ENCODE results near the gene ADAMTS6.
"Not testable (repeated sequence)": the region's sequence is repeated elsewhere in the genome, so short reads cannot be mapped to it uniquely, and the experiment has no call there.

Gene ADAMTS6

DNA sequence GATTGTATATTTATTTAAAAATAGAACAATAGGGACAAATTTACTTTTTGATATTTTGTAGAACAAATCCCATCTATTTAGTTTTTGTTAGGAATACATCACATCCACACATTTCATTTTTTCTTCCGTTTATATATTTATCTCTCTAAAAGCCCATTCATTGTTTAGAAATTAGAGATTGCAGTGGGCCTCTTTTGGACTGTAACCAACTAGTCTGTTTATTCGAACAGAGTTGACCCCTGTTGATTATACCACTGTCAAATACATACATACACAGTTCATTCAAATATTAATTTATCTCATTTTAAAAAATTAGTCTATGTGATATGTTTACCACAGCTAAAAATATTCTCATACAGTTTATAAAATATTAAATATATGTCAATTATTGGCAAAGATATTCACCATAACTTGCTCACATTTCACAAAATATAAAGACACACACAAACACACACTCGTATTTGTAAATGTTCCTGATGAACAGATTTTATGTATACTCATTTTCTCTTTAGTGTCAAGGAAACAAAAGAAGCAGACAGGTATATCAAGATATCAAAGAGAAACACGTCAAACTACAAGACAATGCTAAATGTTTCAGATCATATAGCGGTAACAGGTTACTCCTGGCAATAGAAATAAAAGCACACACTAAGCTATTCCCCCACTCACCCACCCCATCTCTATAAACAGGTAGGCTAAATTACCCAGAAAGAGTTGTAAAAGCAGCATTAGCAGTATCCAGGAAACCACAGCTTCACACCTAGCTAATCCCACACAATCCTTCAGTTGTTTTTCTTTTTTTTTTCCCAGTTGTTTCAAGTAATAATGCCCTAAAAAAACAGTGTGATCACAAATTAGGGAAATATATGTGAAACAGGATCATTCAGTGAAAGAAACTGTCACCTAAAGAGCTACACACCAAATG, 283.9 kb downstream of the ADAMTS6 start:
- DNase-seq (ENCODE audit: low read depth), result no peak

DNA sequence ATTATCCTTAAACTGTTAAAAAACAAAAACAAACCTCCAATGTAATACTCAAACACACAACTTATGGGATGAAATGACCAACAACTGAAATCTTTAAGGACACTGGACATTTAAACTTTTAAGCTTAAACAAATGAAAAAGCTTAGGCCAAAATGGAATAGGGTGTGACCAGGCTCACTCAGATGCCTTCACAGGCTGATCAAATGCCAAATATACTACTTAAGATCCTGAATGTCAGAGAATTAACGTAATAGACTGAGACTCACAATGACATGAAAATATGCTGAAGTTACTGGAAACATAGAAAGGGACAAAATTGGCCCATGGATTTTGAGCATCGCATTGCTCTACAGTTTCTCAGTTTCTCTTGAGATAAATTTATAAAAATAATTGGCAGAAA, 286.8 kb downstream of the ADAMTS6 start:
- no peak for DNase-seq (ENCODE audit: low read depth)

DNA sequence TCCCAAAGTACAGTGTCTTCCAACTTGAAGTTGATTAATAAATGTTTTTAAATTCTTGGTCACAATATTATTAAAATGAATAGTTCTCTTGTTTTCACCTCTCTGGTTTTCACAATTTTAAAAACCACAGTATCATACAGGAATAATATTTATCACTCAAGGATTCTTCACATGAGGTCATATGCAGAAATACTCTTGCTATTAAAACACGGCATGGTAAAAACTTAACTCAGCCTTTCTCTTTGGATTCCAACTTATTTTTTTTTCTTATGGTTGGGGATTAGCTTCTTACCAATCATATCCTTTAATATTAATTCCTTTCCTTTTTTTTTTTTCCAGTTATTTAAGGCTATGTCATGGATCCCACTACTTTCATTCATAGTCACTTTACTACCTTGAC, 289.4 kb downstream of the ADAMTS6 start:
- DNase-seq (ENCODE audit: low read depth), result no peak

DNA sequence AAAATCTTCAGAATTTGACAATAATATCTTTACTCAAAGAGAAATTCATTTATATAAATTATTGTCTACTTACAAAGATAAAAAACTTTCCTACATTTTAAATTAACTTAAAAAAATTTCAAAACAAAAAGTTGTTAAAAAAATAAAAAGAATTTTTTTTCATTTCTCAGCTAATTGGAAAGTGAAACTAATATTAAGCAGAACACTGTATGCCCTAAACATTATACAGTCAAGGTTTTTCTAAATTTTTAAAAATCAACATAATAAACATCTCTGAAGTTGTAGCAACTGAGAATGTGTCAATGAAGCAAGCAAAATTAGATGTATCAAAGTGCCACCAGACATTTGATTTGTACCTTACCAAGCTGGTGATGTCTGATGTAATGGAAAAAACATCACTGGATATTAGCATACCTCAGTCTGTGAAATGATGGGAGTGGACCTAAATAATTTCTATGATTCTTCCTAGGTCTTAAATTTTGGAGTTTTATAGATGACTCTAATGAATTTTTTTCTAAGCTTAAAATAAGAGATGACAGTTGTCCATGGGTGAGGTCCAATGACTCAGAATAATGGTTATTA, 290.1 kb downstream of the ADAMTS6 start:
- no peak for DNase-seq (ENCODE audit: low read depth)

DNA sequence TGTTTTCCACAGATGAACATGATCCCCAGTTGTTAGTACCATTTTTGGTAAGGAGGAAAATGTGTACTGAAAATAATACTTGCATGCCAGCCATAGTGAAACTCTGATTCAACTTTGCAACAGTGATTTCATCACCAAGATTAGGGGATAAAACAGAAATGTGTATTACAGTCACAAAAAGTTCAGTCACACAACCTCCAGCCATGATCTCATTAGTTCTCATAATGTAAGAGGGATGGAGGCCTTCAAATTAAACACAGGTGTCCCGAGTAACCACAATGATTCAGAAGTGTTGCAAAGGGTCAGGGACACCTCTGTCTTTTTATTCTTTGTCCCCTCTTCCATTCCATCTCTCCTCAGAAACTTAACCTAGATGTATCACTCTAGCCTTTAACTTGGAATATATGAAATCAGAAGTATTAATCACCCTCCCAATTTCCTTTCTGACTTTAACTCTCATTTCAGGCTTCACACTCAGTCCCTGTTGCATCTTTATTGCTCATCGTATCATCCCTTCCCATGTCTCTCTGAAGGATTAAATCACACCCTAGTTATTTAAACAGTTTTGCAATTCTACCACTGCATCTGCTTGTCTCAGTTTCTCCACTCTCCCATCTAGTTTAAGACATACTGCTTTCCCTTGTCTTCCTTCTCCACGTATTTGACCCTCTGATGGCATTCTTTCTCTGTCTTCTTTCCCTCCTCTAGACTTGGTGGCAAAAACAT, 291.2 kb downstream of the ADAMTS6 start:
- DNase-seq (ENCODE audit: low read depth), result peak; percentile 12

DNA sequence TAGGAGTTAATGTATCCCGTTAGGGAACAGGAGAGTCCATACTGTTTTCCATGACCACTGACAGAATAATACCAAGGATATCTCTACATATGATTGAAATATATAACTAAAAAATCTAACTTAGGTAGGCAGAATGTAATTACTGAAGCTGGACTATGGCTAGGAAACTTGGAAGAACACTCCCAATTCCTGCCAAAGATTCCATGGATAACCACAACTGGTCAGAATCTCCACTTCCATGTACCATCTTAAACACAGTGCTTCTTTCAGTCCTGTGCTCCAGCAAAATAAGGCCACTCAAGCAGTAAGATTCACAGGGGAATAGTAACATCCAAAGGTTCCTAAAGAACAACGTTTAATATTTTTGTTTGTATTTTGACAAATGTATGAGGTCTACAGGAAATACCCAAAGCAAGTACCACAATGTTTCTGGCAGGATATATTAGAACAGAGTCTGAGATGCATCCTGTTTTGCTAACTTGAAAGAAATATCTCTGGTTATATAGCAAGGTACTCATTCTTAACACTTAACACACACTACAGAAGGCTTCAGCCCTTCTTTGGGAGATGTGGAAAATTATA, 295.0 kb downstream of the ADAMTS6 start:
- DNase-seq (ENCODE audit: low read depth), result no peak

DNA sequence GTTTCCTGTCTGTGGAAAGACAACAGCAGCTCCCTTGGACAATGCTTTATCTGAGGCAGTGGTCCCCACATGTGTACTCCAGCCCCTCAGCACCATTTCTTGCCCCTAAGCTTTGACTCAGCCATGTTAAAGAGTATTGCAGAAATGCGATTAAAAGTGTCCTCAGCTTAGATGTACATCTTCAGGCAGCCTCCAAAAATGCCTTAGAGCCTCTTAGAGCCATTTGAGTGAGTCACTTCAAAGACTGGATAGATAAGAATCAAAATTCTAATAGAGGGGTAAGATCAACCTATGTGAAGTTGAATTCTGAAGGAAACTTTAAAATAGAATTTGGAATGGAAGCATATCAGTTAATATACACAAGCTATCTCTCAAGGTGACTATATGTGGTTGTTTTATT, 296.3 kb downstream of the ADAMTS6 start:
- DNase-seq (ENCODE audit: low read depth), result no peak

DNA sequence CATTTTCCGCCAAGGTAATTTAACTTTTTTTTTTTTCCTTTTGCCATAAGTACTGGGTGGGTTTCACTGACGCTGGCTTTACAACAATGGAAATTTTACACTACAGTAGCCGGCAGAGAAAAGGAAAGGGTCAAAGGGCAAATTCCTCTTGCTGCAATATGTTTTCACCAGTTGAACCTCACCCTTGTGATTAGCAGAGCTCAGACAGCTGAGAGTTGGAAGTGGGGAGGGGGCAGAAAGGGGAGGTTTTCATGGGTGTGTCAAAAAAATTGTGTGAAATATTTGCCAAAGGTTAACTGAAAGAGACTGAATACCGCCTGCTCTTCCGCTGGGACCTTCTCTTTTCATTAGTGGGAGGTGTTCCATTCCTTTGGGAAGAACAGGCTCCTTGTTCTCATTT, 296.9 kb downstream of the ADAMTS6 start:
- no peak for DNase-seq (ENCODE audit: low read depth)

DNA sequence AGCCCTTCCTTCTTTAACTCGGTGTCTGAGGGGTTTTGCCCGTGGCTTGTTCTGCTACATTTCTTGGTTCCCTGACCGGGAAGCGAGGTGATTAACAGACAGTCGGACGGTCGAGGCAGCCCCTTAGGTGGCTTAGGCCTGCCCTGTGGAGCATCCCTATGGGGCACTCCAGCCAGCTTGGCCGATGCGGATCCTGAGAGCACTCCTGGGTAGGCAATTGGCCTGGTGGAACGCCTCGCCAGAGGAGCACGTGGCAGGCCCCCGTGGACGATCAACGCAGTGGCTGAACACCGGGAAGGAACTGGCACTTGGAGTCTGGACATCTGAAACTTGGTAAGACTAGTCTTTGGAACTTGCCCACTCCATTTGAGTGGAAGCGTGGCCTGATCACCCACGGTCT, 307.5 kb downstream of the ADAMTS6 start:
- DNase-seq (ENCODE audit: low read depth), result not testable (repeated sequence)

DNA sequence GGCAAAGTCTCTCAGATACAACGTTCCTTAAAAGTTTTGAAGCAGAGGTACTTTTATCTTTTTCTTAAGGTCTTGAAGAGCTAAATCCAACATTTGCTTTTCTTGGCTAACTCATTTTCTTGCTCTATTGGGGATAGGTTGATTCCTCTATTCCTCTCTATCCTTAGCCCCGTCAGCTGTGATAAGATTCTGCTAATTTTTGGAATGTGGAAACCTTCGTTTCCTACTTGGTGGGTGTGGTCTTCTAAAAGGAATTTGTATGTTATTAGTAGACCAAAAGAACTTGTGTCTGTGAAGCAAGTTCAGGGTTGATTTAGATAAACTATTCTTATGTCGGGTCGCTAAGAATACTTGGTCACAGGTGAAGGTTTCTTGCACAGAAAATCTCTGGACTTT, 308.6 kb downstream of the ADAMTS6 start:
- no peak for DNase-seq (ENCODE audit: low read depth)

DNA sequence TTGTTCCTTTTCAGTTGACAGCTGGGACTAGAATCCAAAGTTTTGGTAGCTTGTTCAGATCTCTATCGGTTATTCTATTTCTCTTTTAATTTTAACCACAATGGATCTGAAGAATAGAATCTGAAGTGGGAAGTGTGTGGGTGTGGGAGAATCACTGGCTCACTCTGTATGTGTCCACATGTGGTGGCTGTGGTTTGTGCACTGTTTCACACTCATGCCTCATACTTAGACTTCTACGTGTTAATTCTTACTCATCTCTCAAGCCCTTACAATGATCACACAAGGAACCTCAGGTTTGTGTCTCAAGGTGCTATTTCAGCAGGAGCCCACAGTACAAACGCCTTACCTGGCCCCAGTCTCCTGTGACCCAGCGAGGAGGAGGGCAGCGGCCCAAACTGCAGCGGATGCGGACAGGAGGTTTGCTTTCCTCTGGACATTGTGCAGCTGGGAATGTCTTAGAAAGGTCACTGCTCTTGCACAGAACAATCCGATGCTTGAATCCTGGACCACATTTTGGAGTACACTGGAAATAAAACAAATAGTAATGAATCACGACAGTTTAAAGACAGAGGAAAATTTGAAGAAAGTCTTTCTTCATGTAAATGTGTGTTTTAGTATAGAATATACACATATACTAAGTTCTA, 309.1 kb downstream of the ADAMTS6 start:
- peak; percentile 52 for DNase-seq (ENCODE audit: low read depth)

DNA sequence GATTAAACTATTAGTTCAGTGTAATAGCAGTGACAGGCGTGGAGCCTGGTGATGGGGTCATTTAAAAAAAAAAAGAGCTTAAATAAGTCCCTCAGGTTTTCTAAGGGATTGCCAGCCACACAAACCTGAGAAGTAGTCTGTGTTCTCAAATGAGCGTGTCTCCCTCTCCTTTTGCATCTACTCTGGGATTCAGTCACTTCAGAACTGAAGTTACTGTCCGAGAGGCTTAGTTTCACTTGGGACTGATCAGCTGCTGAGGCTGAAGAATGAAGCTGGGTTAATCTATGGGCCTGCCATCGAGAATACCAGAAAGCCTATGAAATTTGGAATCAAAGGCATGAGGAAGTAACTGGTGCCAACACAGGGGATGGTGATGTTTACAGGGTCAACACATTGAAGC, 310.1 kb downstream of the ADAMTS6 start:
- no peak for DNase-seq (ENCODE audit: low read depth)

DNA sequence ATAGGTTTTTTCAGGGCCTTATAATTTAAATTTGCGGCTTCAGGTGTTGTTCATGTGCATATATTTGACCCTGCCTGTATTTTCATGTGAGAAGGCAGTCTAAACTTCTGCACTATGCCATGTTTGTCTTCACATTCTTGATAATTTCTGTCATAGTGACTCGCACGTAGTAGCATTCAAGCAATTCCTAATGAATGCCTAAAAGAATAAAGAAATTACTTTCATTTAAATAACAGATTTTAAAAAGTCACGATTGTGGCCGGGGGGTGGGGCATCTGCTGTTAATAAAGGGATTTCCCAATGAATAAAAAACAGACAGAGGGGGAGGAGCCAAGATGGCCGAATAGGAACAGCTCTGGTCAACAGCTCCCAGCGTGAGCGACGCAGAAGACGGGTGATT, 318.0 kb downstream of the ADAMTS6 start:
- DNase-seq (ENCODE audit: low read depth), result no peak

DNA sequence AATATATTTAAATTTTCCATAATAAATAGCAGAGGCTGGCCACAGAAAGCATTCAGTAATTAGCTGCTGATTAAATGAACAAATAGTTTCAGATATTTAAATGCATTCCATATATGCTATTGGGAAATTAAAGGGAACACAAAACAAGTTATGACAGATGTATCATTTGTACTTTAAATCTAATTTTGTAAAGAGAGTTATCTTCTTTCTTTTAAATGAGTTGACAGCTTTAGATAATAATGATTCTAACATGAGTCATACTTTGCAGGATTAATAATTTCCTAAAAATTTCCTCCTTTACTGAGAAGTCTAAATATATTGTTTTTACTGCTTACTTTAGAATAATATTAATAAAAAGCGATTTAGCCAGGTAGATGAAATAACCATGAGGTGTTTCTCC, 320.1 kb downstream of the ADAMTS6 start:
- DNase-seq (ENCODE audit: low read depth), result no peak

DNA sequence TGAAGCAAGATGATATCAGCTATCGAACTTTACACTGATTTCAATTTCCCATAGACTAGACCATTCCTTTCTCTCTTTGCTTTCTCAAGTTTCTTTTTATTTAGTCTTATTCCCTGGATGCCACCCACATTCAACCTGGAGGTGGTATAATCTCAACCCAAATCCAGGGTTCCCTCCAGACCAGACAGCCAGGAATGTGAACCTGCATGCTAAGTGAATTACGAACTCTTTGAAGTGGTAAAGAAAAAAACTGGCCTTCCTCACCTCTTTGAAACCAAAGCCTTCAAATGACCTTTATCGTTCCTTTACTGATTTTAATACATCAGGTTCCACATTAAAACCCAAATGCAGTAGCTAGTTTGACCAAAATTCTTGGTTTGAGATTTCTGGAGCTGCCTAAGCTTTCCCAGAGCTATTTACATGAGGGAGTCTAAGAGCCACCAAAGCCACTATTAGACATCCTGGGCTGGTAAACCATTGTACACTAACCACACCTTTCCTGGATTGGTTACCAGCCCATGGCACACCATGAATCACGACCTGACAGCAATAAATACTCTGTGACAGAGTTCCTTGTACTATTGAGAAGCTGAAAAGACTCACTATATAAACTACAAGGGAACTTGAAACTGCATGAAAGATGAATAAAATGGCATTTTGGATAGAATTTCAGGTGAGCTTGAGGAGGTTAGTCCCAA, 323.7 kb downstream of the ADAMTS6 start:
- no peak for DNase-seq (ENCODE audit: low read depth)

DNA sequence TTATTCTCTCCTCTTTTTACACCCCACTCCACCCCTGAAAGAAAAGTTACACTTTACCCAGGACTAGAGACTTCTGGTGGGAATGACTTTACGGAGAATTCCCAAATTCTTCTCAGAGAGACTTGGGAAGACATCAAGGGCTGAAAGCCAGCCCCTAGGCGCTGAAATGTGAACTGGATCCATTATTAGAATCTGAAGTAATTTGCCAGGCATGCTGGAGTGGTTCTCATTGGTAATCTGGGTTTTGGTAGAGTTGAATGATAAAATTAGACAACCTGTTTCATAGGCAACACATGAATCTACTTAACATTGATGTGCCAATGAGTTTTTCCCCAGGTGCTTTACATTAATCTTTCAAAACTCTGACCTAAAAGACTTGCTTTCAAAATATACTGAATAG, 324.8 kb downstream of the ADAMTS6 start:
- no peak for DNase-seq (ENCODE audit: low read depth)

DNA sequence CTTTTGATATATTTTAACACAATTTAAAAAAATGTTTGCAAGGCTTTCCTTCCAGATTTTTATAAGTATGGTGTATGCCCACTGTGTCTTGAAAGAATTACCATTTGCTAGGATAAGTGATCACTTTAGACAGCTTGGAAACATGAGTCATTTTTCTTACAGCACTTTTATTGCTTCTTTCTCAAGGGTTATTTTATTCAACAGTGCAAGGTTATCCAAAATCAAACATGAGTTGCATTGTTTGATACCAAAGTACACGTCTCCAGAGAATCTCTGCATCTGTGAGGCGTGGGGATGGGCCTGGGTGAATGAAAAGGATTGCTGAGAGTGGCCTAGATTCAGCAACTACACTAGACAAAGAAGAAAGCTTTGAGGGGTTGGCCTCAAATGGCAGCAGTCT, 329.6 kb downstream of the ADAMTS6 start:
- no peak for DNase-seq (ENCODE audit: low read depth)

DNA sequence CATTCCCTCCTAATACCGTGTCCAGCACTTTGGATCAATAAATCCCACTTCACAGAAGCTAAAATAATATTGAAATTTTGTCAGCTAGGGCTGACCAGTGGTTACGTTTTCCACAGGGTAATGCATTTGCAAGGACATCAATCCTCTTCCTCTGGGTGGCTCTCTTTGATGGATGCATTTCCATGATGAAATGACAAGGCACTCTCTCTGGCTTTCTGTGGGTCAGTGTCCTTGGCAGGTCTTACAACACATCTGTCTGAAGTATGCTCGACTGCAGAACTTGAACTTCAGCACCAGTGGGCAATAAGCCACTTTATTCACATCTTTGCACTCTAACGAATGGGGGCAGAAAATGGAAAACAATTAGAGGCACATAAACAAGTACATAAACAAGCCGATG, 330.1 kb downstream of the ADAMTS6 start:
- DNase-seq (ENCODE audit: low read depth), result no peak

DNA sequence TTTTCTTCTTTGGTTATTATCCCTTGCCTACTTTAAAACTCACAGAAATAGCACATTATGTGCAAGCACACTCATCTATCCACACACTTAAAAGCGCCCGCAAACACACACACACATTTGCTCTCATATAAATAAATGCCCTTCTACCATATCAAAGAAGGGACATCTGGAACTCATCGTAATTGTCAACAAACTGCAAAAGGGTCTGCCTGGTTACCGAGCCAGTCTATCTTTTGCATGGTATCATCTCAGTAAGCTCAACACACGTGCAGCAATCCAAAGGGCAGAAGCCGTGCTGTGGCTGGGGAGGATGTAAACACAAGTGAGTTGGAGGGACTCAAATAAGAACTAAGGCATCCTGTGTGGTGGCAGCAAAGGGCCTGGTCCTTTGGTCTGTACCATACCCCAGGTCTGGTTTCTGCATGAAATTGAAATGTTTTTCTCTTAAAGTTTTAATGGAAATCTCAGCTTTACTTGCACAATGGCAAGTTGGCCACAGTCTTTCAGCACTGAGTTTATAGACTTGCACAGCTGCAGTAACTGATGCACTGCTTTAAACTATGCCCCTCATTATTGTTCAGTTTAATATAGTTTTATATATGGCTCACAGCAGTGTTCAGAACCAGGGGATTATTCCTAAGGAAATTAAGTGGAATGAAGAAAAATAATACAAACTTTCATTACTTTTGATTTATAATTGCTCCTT, 331.0 kb downstream of the ADAMTS6 start:
- DNase-seq (ENCODE audit: low read depth), result no peak

DNA sequence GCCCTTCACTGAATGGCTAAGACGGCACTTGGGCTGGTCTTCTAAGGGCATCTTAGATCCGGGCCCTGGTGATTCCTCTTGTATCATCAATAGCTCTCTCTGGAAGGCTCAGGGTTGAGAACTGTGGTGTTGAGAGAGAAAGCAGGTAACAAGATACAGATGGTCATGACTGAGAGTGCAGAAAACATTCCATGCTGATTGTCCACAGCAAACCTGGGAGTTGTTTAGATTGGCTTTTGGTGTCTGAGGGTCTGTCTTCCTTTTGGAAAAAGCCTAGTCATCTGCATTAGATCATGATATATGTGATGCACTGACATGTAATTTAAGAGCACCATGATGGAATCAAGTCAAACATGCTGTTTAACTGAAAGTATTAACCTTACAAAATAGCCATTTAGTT, 331.9 kb downstream of the ADAMTS6 start:
- DNase-seq (ENCODE audit: low read depth), result no peak
